GM10266 (cell line): Measurements from ENCODE around the gene FBLL1.
"Not testable (repeated sequence)": the region's sequence is repeated elsewhere in the genome, so short reads cannot be mapped to it uniquely, and the experiment has no call there.

Experiments used
- DNase-seq: peaks from one replicate; pipeline ENCODE4 v3.0.0; 2012; ENCODE audit errors: extremely low spot score
- CTCF ChIP-seq: IDR thresholded peaks from 2 replicates; pipeline ENCODE4 v1.5.1; 2012; ENCODE audit warnings: mild to moderate bottlenecking, low read depth; ENCODE audit not compliant: control insufficient read depth, insufficient read depth; ENCODE audit errors: missing control alignments

Gene FBLL1

GRCh38 chr5:168552146-168552545, 23.0 kb downstream of the FBLL1 start:
- TF ChIP-seq CTCF = no peak
- no peak for DNase-seq

- no peak for TF ChIP-seq CTCF
- DNase-seq = no peak
Measured at GRCh38 chr5:168553377-168554130, 24.4 kb downstream of the FBLL1 start.

GRCh38 chr5:168557389-168557788, 28.3 kb downstream of the FBLL1 start:
- no peak for TF ChIP-seq CTCF
- no peak for DNase-seq

GRCh38 chr5:168562279-168562678, 33.2 kb downstream of the FBLL1 start:
- TF ChIP-seq CTCF = no peak
- DNase-seq = no peak

- TF ChIP-seq CTCF = no peak
- DNase-seq = no peak
Measured at GRCh38 chr5:168563959-168564358, 34.9 kb downstream of the FBLL1 start.

GRCh38 chr5:168568738-168569137, 39.6 kb downstream of the FBLL1 start:
- no peak for DNase-seq
- TF ChIP-seq CTCF = no peak

- TF ChIP-seq CTCF = no peak
- DNase-seq = no peak
Measured at GRCh38 chr5:168570490-168571328, 41.6 kb downstream of the FBLL1 start.

- not testable (repeated sequence) for DNase-seq
Measured at GRCh38 chr5:168573663-168574062, 44.6 kb downstream of the FBLL1 start.

GRCh38 chr5:168574156-168574555, 45.1 kb downstream of the FBLL1 start:
- not testable (repeated sequence) for DNase-seq
